ENCODE results near the gene GNE.

The GNE gene

DNA sequence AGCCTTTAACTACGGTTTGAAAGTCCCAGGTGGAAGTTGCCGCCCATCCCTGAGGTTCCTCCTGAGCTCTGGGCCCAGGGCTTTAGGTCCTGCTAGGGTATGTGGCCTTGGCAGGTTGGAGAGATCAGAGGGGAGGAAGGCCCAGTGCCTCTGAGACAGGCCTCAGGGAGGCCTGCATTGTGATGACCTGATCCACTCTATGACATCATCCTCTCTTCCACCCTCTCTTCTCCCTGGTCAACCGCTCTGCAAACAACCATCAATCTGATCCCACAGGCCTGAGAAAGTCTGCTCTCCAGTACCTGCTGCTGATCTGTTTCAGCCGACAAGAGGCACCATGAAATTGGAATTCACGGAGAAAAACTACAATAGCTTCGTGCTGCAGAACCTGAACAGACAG, 89.1 kb downstream of the GNE start, which contains the start of gene CCIN:
TSS of gene CCIN (plus strand) at position 223 of the 400 bp plus-strand sequence. CDS start at position 338, 115 bp downstream.
- TF ChIP-seq, protein P1, sequence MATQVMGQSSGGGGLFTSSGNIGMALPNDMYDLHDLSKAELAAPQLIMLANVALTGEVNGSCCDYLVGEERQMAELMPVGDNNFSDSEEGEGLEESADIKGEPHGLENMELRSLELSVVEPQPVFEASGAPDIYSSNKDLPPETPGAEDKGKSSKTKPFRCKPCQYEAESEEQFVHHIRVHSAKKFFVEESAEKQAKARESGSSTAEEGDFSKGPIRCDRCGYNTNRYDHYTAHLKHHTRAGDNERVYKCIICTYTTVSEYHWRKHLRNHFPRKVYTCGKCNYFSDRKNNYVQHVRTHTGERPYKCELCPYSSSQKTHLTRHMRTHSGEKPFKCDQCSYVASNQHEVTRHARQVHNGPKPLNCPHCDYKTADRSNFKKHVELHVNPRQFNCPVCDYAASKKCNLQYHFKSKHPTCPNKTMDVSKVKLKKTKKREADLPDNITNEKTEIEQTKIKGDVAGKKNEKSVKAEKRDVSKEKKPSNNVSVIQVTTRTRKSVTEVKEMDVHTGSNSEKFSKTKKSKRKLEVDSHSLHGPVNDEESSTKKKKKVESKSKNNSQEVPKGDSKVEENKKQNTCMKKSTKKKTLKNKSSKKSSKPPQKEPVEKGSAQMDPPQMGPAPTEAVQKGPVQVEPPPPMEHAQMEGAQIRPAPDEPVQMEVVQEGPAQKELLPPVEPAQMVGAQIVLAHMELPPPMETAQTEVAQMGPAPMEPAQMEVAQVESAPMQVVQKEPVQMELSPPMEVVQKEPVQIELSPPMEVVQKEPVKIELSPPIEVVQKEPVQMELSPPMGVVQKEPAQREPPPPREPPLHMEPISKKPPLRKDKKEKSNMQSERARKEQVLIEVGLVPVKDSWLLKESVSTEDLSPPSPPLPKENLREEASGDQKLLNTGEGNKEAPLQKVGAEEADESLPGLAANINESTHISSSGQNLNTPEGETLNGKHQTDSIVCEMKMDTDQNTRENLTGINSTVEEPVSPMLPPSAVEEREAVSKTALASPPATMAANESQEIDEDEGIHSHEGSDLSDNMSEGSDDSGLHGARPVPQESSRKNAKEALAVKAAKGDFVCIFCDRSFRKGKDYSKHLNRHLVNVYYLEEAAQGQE (IDR thresholded peaks at IDR 0.05; ENCODE audit: insufficient read depth in 1 of 2, low read depth in 2 of 2, low read length in 2 of 2), result no peak
- TF ChIP-seq POLR2AphosphoS5 (IDR thresholded peaks at IDR 0.05; ENCODE audit: low read depth, low read length), result no peak

DNA sequence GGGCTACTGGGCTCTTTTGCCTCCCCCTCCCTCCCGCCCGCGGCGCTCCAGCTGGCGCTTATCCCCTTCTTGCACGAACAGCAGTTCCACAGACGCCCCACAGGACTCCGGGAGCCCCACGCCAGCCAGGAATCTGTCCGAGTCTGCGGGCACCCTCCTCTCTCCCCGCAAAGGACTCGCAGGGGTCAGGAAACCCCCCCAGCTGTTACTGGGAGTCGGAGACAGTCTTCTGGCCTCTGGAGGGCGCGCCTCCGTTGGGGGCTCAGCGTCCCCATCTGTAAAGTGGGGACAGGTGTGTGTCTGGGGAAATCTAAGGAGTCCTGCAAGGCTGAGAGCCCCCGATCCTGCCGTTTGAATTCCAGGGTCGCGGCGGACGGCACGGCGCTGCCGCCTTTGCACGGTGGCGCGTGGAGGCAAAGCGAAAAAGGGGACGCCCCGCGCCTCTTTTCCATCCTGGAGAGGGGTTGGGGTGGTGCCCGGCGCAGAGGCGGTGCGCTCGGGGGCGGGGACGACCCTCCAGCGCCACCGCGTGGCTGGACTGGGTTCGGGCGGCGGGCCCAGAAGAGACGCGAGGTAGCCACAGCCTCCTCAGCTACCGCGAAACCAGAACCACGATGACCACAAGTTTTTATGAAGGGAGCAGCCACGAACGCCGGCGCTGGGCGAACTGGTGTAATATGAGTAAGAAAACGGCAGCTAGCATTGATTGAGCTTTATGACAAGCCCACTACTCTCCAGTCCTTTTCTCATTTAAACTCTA, 91.9 kb downstream of the GNE start:
- TF ChIP-seq POLR2AphosphoS5 (IDR thresholded peaks at IDR 0.05; ENCODE audit: low read depth, low read length) (no peak), FOXP2 (optimal IDR thresholded peaks at IDR 0.05; ENCODE audit: borderline replicate concordance, extremely low read depth, extremely low read length, insufficient read depth) (peak; percentile 47)

DNA sequence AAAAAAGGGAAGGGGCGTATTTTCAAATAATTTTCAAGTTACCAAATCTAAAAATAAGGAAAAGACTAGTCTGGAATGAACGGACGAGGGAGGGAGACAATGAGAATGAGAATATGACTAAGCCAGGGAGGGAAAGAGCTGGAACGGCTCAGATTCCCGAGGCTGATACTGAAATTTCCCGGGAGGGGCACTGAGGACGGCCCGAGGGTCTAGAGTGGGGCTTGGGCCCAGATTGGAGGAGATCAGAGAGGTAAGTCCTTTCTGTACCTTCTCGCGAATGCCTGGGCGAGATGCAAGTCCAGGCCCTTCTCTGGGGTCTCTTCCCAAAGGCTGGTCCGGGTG, 92.5 kb downstream of the GNE start:
- TF ChIP-seq FOXP2 (optimal IDR thresholded peaks at IDR 0.05; ENCODE audit: borderline replicate concordance, extremely low read depth, extremely low read length, insufficient read depth) (no peak), SIN3A (IDR thresholded peaks at IDR 0.05; ENCODE audit: borderline replicate concordance, insufficient read depth, low read length) (no peak), TAF1 (IDR thresholded peaks at IDR 0.05; ENCODE audit: borderline replicate concordance, insufficient read depth, low read length) (no peak), POLR2AphosphoS5 (IDR thresholded peaks at IDR 0.05; ENCODE audit: low read depth, low read length) (no peak)
- TF ChIP-seq, protein P1 (IDR thresholded peaks at IDR 0.05; ENCODE audit: insufficient read depth in 1 of 2, low read depth in 2 of 2, low read length in 2 of 2), result no peak

DNA sequence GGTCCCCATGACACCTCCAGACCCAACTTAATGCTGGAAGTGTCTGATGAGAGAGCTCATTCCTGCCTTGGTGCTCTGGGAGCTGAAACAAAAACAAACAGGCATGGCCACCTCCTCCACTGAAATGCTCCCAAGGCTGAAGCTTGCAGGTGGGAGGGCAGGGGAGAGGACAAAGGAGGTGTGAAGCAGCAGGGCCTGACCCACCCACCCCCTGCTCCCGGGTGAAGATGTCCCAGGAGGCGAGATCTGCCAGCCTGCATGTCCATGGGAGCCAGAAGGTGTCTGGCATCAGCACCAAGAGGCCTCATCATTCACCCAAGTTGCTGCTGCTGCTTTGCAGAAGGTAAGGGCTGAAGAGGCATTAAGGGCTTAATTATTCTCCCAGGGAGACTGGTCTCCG, 93.3 kb downstream of the GNE start:
- TF ChIP-seq, protein P1 (IDR thresholded peaks at IDR 0.05; ENCODE audit: insufficient read depth in 1 of 2, low read depth in 2 of 2, low read length in 2 of 2), result no peak
- TF ChIP-seq FOXP2 (optimal IDR thresholded peaks at IDR 0.05; ENCODE audit: borderline replicate concordance, extremely low read depth, extremely low read length, insufficient read depth) (no peak), TAF1 (IDR thresholded peaks at IDR 0.05; ENCODE audit: borderline replicate concordance, insufficient read depth, low read length) (no peak), SIN3A (IDR thresholded peaks at IDR 0.05; ENCODE audit: borderline replicate concordance, insufficient read depth, low read length) (no peak), POLR2AphosphoS5 (IDR thresholded peaks at IDR 0.05; ENCODE audit: low read depth, low read length) (no peak)

Measured in PFSK-1 (cell line).